Keratinocyte (primary cell): ENCODE data around the gene N4BP2.

ENCODE experiments used
- CTCF ChIP-seq, 3 experiments: IDR thresholded peaks in 1 of 3; conservative IDR thresholded peaks in 1 of 3; optimal IDR thresholded peaks in 1 of 3; 2 replicates in 2 of 3; 3 replicates in 1 of 3; pipeline versions ENCODE3 to v1.5.1; 2011; ENCODE audit warnings: low read length in 3 of 3, mild to moderate bottlenecking in 3 of 3, moderate library complexity in 2 of 3, control low read depth in 1 of 3, inconsistent platforms in 1 of 3; ENCODE audit not compliant: insufficient read depth in 2 of 3; ENCODE audit errors: extremely low read depth in 1 of 3
- EZH2 ChIP-seq: IDR thresholded peaks from one replicate; pipeline ENCODE4 v1.6.1; 2012; ENCODE audit warnings: inconsistent platforms, mild to moderate bottlenecking, low read length, moderate library complexity

GRCh38 chr4:40180356-40180755, 123.7 kb downstream of the N4BP2 start:
- TF ChIP-seq CTCF (optimal IDR thresholded peaks at IDR 0.05 in 1 of 3, IDR thresholded peaks at IDR 0.05 in 1 of 3, conservative IDR thresholded peaks at IDR 0.05 in 1 of 3; ENCODE audit: extremely low read depth in 1 of 3, insufficient read depth in 2 of 3, low read length in 3 of 3) = no peak
- TF ChIP-seq EZH2 = no peak
